DOHH2 (cell line): Measurements from ENCODE around the gene VPS29.

Source experiments
- H3F3A ChIP-seq: fragments of 200-600 bp; sonication (generic), shearing (Covaris generic); 2 replicates; pipeline ENCODE4 v1.6.0; 2016; ENCODE audit warnings: antibody characterized with exemption, mild to moderate bottlenecking; ENCODE audit not compliant: control insufficient read depth, insufficient read depth
- H3K27ac ChIP-seq: fragments of 200-600 bp; sonication (generic); 2 replicates; pipeline ENCODE4 v1.5.1; 2014; ENCODE audit warnings: low read depth, mild to moderate bottlenecking, low read length, moderate library complexity
- H3K27me3 ChIP-seq: fragments of 200-600 bp; sonication (generic); 2 replicates; pipeline ENCODE4 v1.6.1; 2014; ENCODE audit warnings: mild to moderate bottlenecking, low read length, mixed read lengths; ENCODE audit not compliant: control insufficient read depth
- H3K36me3 ChIP-seq: fragments of 200-600 bp; sonication (generic); 2 replicates; pipeline ENCODE4 v1.6.1; 2014; ENCODE audit warnings: mild to moderate bottlenecking, low read length, moderate library complexity, mixed read lengths; ENCODE audit not compliant: control insufficient read depth
- H3K4me1 ChIP-seq: fragments of 200-600 bp; sonication (generic); 2 replicates; pipeline ENCODE4 v1.6.1; 2014; ENCODE audit warnings: mild to moderate bottlenecking, low read length, mixed read lengths; ENCODE audit not compliant: control insufficient read depth
- H3K4me2 ChIP-seq: fragments of 200-600 bp; sonication (generic); 2 replicates; pipeline ENCODE4 v1.6.0; 2014; ENCODE audit warnings: mild to moderate bottlenecking, low read length, moderate library complexity
- H3K4me3 ChIP-seq: fragments of 200-600 bp; sonication (generic); 2 replicates; pipeline ENCODE4 v1.5.1; 2014; ENCODE audit warnings: mild to moderate bottlenecking, low read length, mixed read lengths
- H3K79me2 ChIP-seq: fragments of 200-600 bp; sonication (generic); 2 replicates; pipeline ENCODE4 v1.6.1; 2014; ENCODE audit warnings: mild to moderate bottlenecking, low read length, mixed read lengths; ENCODE audit not compliant: control insufficient read depth
- H3K9me2 ChIP-seq: fragments of 200-600 bp; sonication (generic); replicated peaks from 2 replicates; pipeline ENCODE4 v1.6.1; 2014; ENCODE audit warnings: mild to moderate bottlenecking, low read length, mixed read lengths; ENCODE audit not compliant: control insufficient read depth
- H3K9me3 ChIP-seq: fragments of 200-600 bp; sonication (generic); 2 replicates; pipeline ENCODE4 v1.6.1; 2014; ENCODE audit warnings: antibody characterized with exemption, low read length, mixed read lengths; ENCODE audit not compliant: control insufficient read depth, insufficient read depth
- H4K20me1 ChIP-seq: fragments of 200-600 bp; sonication (generic); 2 replicates; pipeline ENCODE4 v1.6.0; 2014; ENCODE audit warnings: low read depth, mild to moderate bottlenecking, antibody characterized with exemption, low read length, moderate library complexity; ENCODE audit not compliant: control insufficient read depth, insufficient read depth
- CTCF ChIP-seq: fragments of 200-600 bp; sonication (generic); IDR thresholded peaks from one replicate; pipeline ENCODE4 v1.5.1; 2014; ENCODE audit warnings: antibody characterized with exemption, mild to moderate bottlenecking, low read depth, low read length; ENCODE audit not compliant: poor library complexity, severe bottlenecking
- EZH2phosphoT487 ChIP-seq: fragments of 200-600 bp; sonication (generic); IDR thresholded peaks from 2 replicates; pipeline ENCODE4 v1.6.1; 2017; ENCODE audit warnings: borderline replicate concordance, mild to moderate bottlenecking, antibody characterized with exemption, low read length, moderate library complexity, mixed read lengths

Gene VPS29

GRCh38 chr12:110540048-110540447 is 38.1 kb upstream of the VPS29 start:
- peaks cover 48% of the 10 kb centered on the region for H3K79me2 ChIP-seq
- no peaks in the 10 kb centered on the region for H3K4me1 ChIP-seq
- no peaks in the 10 kb centered on the region for H3K9me2 ChIP-seq
- no peak overlapping the region for H3K4me3 ChIP-seq
- no peak for TF ChIP-seq EZH2phosphoT487
- no peak for TF ChIP-seq CTCF
- H3K9me3 ChIP-seq, result no peaks in the 10 kb centered on the region
- no peaks in the 10 kb centered on the region for H3K27me3 ChIP-seq
- no peak overlapping the region for H3K4me2 ChIP-seq
- peaks cover 10% of the 10 kb centered on the region; the same call in 1 of the 2 replicates for H3F3A ChIP-seq
- no peak overlapping the region for H3K27ac ChIP-seq
- peaks cover 84% of the 10 kb centered on the region for H3K36me3 ChIP-seq
- H4K20me1 ChIP-seq, result no peaks in the 10 kb centered on the region

- Histone ChIP-seq H3K27ac (no peak overlapping the region), H3K4me2 (no peak overlapping the region), H3K36me3 (peaks cover 83% of the 10 kb centered on the region), H3F3A (peaks cover 10% of the 10 kb centered on the region; the same call in 1 of the 2 replicates), H3K79me2 (peaks cover 47% of the 10 kb centered on the region), H3K4me1 (peaks cover 8% of the 10 kb centered on the region), H4K20me1 (no peaks in the 10 kb centered on the region), H3K4me3 (no peak overlapping the region), H3K9me2 (no peaks in the 10 kb centered on the region), H3K9me3 (no peaks in the 10 kb centered on the region), H3K27me3 (no peaks in the 10 kb centered on the region)
- TF ChIP-seq EZH2phosphoT487, result no peak
- no peak for TF ChIP-seq CTCF
Measured at GRCh38 chr12:110538869-110539622, 37.1 kb upstream of the VPS29 start.

- no peaks in the 10 kb centered on the region for H3K9me2 ChIP-seq
- peaks cover 81% of the 10 kb centered on the region for H3K36me3 ChIP-seq
- no peaks in the 10 kb centered on the region for H4K20me1 ChIP-seq
- no peaks in the 10 kb centered on the region for H3K27me3 ChIP-seq
- H3K27ac ChIP-seq, result no peak overlapping the region
- peaks cover 20% of the 10 kb centered on the region for H3K4me1 ChIP-seq
- no peaks in the 10 kb centered on the region for H3K9me3 ChIP-seq
- peaks cover 8% of the 10 kb centered on the region; the same call in 1 of the 2 replicates for H3F3A ChIP-seq
- TF ChIP-seq EZH2phosphoT487, result no peak
- no peak for TF ChIP-seq CTCF
- no peak overlapping the region for H3K4me3 ChIP-seq
- no peak overlapping the region for H3K4me2 ChIP-seq
- peaks cover 41% of the 10 kb centered on the region for H3K79me2 ChIP-seq
Measured at GRCh38 chr12:110537605-110538409, 35.9 kb upstream of the VPS29 start.
